22Rv1 (cell line): ENCODE measurements around the gene FBN1.

Experiments
- H3K27ac ChIP-seq: fragments of 450-650 bp; 2 replicates; pipeline ENCODE4 v1.5.1; 2017
- ZFX ChIP-seq: fragments of 450-650 bp; IDR thresholded peaks from 2 replicates; pipeline ENCODE4 v1.6.1; 2017; ENCODE audit warnings: antibody characterized with exemption, borderline replicate concordance
- TF ChIP-seq, protein P1 (sequence below): fragments of 450-650 bp; IDR thresholded peaks from 2 replicates; pipeline ENCODE4 v1.5.1; 2017; ENCODE audit warnings: mild to moderate bottlenecking

The FBN1 gene

DNA sequence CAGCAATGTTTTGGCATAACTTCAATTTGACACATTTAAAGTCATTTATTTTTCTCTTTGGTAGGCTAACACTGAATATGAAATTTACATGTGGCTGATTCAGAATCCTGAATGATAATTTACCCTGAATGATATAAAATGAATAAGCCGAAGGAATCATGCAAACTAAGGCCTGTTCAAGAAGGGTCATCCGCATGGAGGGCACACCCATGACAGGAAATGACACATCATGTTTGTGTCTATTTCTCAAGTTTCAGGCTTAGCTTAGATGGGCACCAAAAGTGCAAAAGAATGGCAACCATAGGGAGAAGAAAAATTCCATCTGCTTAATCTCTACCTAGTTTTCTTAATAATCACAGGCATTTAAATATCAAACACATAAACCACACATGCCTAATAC is 172.8 kb downstream of the FBN1 start:
- TF ChIP-seq, protein P1, sequence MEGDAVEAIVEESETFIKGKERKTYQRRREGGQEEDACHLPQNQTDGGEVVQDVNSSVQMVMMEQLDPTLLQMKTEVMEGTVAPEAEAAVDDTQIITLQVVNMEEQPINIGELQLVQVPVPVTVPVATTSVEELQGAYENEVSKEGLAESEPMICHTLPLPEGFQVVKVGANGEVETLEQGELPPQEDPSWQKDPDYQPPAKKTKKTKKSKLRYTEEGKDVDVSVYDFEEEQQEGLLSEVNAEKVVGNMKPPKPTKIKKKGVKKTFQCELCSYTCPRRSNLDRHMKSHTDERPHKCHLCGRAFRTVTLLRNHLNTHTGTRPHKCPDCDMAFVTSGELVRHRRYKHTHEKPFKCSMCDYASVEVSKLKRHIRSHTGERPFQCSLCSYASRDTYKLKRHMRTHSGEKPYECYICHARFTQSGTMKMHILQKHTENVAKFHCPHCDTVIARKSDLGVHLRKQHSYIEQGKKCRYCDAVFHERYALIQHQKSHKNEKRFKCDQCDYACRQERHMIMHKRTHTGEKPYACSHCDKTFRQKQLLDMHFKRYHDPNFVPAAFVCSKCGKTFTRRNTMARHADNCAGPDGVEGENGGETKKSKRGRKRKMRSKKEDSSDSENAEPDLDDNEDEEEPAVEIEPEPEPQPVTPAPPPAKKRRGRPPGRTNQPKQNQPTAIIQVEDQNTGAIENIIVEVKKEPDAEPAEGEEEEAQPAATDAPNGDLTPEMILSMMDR: no peak
- TF ChIP-seq ZFX: no peak
- H3K27ac ChIP-seq: no peak overlapping the region

DNA sequence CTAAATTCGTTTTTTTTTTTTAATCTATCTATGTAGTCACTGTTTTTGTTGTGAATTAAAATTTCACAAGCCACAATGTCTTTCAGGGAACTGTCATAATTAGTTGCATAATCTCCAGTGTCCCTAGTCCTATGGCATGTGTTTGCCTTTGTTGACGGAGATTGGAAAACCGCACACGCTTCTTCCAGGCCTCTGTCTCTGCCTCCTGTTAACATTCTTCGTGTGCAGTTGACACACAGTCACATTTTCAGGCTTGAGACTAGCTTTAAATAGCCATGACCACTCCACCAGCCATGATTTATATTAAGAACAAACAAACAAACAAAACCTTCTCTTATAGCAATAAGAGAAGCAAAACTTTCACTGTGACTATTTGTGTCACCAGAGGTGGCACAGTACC is 174.4 kb downstream of the FBN1 start:
- TF ChIP-seq, protein P1: no peak
- TF ChIP-seq ZFX: no peak
- no peak overlapping the region for H3K27ac ChIP-seq

DNA sequence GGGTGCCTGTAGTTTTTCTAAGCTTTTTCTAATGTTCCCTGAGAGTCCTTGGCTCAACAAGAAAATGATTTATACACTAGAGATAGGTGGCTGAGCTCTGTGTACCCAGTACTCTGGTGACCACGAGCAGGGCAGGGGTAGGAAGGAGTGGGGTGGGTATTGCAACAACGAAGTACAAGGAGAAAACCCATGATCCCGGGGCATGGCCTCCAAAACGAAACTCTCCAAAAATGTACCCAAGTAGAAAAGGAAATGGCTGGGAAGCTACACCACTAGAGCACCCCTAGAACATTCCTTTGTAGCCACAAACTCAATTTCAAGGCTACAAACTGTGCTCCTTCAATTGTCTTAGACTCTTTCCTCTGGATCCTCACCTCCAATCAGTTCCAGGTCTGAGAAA is 175.4 kb downstream of the FBN1 start:
- no peak overlapping the region for H3K27ac ChIP-seq
- no peak for TF ChIP-seq ZFX
- TF ChIP-seq, protein P1: no peak

DNA sequence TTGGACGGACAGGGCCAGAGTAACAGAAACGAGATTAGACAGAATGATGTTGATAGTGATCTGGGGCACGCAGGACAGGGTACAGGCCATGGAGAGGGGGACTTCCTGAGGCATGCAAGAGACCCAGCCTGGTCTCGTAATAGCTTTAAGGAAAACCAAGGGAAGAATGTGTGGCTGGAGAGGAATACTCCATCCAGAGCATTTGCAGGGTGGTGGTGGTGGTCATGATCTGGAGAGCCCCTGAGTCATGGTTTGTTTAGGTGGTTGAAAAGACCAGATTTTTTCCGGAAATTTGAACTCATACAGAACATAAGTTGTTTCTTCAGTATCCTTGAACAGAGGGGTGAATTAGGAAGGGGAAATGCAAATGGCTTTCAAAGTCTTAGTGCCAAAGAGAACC is 175.8 kb downstream of the FBN1 start:
- H3K27ac ChIP-seq: no peak overlapping the region
- TF ChIP-seq, protein P1: no peak
- TF ChIP-seq ZFX: no peak

DNA sequence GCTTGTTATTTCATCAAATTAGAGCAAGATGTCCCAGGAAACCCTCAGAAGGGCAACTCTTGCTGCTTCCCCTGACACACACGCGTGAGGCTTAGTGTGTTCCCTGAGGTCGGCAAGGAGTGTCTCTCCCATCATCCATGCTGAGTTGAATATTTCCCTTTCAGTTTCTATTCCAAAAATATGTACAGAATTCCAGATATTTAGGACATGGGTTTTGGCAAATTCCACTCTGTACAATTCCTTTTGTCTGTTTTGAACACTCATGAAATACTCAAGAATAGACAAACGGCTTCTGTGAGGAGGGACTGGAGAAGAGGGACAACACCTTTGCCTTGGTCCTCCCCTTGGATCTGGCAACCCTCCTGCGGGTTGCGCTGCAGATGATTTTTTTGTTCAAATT is 176.2 kb downstream of the FBN1 start:
- no peak overlapping the region for H3K27ac ChIP-seq
- TF ChIP-seq, protein P1: no peak
- no peak for TF ChIP-seq ZFX

DNA sequence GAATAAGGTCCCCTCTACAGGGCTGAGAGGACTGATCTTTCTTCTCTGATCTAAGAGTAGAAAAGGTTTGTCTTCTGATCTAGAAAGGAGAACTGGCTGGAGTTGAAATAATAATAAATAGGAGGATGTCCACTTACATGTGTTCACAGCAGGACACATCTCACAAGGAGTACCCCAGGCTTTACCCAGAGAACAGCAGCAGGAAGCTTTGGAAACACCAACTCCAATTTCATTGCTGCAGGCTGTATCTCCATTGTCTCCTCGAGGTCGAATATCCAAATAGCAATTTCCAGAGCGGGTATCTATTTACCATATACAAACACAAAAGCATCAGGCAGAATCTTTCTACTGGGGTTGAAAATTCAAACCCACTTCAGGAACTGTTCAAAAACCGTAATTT is 177.7 kb downstream of the FBN1 start:
- TF ChIP-seq ZFX: no peak
- TF ChIP-seq, protein P1: no peak
- no peak overlapping the region for H3K27ac ChIP-seq

DNA sequence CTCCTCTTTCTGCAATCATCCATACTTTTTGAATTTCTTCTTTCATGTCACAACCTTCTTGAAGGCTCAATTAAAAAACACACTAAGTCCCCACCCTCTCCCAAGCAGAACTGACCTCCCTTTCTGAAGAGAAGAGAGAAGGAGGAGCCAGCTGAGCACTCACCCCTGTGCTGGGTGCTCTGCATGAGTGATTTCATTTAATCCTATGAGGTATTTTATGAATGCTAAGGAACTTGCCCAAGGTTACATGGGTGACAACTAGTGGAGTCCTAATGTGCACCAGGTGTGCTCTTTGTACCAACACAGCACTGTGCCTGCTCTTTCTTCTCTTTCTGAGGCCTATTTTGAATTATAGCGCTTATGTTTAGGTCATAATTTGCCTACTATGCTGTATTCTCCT is 178.7 kb downstream of the FBN1 start:
- TF ChIP-seq, protein P1: no peak
- TF ChIP-seq ZFX: no peak
- no peak overlapping the region for H3K27ac ChIP-seq
